ENCODE results near the gene CNTNAP4. TPM values are rescaled to one million over a fixed set of nuclear protein-coding genes. Genes with fewer than 3 reads are reported as not detected.

The CNTNAP4 gene
- total RNA-seq, 1 donor from 2014 or later, result 0.10 TPM

- no peak for TF ChIP-seq CTCF (IDR thresholded peaks at IDR 0.05; ENCODE audit: unreplicated experiment)
- Mint-ChIP-seq H3K27me3 (ENCODE audit: unreplicated experiment) (peaks cover 3% of the 10 kb centered on the region), H3K27ac (ENCODE audit: unreplicated experiment) (no peak overlapping the region), H3K4me3 (ENCODE audit: unreplicated experiment) (no peak overlapping the region), H3K4me1 (ENCODE audit: unreplicated experiment) (no peaks in the 10 kb centered on the region), H3K36me3 (ENCODE audit: low read depth, unreplicated experiment) (peaks cover 3% of the 10 kb centered on the region), H3K9me3 (ENCODE audit: unreplicated experiment) (peaks cover 21% of the 10 kb centered on the region)
- no peak for DNase-seq (ENCODE audit: low spot score)
These were observed 294.6 kb downstream of the CNTNAP4 start for GRCh38 chr16:76571755-76572154.

GRCh38 chr16:76573281-76573680, 296.1 kb downstream of the CNTNAP4 start:
- TF ChIP-seq CTCF (IDR thresholded peaks at IDR 0.05; ENCODE audit: unreplicated experiment), result no peak
- Mint-ChIP-seq H3K4me3 (ENCODE audit: unreplicated experiment) (no peak overlapping the region), H3K36me3 (ENCODE audit: low read depth, unreplicated experiment) (peaks cover 3% of the 10 kb centered on the region), H3K4me1 (ENCODE audit: unreplicated experiment) (no peaks in the 10 kb centered on the region), H3K27ac (ENCODE audit: unreplicated experiment) (no peak overlapping the region), H3K9me3 (ENCODE audit: unreplicated experiment) (peaks cover 12% of the 10 kb centered on the region), H3K27me3 (ENCODE audit: unreplicated experiment) (peaks cover 3% of the 10 kb centered on the region)
- DNase-seq (ENCODE audit: low spot score), result no peak

- H3K27me3 Mint-ChIP-seq (ENCODE audit: unreplicated experiment), result peaks cover 3% of the 10 kb centered on the region
- peaks cover 12% of the 10 kb centered on the region for H3K9me3 Mint-ChIP-seq (ENCODE audit: unreplicated experiment)
- peaks cover 3% of the 10 kb centered on the region for H3K36me3 Mint-ChIP-seq (ENCODE audit: low read depth, unreplicated experiment)
- H3K4me1 Mint-ChIP-seq (ENCODE audit: unreplicated experiment), result no peaks in the 10 kb centered on the region
- no peak for TF ChIP-seq CTCF (IDR thresholded peaks at IDR 0.05; ENCODE audit: unreplicated experiment)
- DNase-seq (ENCODE audit: low spot score), result no peak
- H3K27ac Mint-ChIP-seq (ENCODE audit: unreplicated experiment), result no peak overlapping the region
- H3K4me3 Mint-ChIP-seq (ENCODE audit: unreplicated experiment), result no peak overlapping the region
These were observed 297.4 kb downstream of the CNTNAP4 start for GRCh38 chr16:76574651-76575050.

GRCh38 chr16:76576526-76576925, 299.3 kb downstream of the CNTNAP4 start:
- Mint-ChIP-seq H3K27ac (ENCODE audit: unreplicated experiment) (no peak overlapping the region), H3K9me3 (ENCODE audit: unreplicated experiment) (peaks cover 9% of the 10 kb centered on the region), H3K36me3 (ENCODE audit: low read depth, unreplicated experiment) (peaks cover 3% of the 10 kb centered on the region), H3K4me3 (ENCODE audit: unreplicated experiment) (no peak overlapping the region), H3K27me3 (ENCODE audit: unreplicated experiment) (peaks cover 4% of the 10 kb centered on the region), H3K4me1 (ENCODE audit: unreplicated experiment) (no peaks in the 10 kb centered on the region)
- no peak for TF ChIP-seq CTCF (IDR thresholded peaks at IDR 0.05; ENCODE audit: unreplicated experiment)
- no peak for DNase-seq (ENCODE audit: low spot score)

- H3K9me3 Mint-ChIP-seq (ENCODE audit: unreplicated experiment), result peaks cover 9% of the 10 kb centered on the region
- no peak overlapping the region for H3K27ac Mint-ChIP-seq (ENCODE audit: unreplicated experiment)
- H3K4me3 Mint-ChIP-seq (ENCODE audit: unreplicated experiment), result no peak overlapping the region
- no peak for DNase-seq (ENCODE audit: low spot score)
- TF ChIP-seq CTCF (IDR thresholded peaks at IDR 0.05; ENCODE audit: unreplicated experiment), result no peak
- no peaks in the 10 kb centered on the region for H3K4me1 Mint-ChIP-seq (ENCODE audit: unreplicated experiment)
- H3K27me3 Mint-ChIP-seq (ENCODE audit: unreplicated experiment), result peaks cover 2% of the 10 kb centered on the region
- H3K36me3 Mint-ChIP-seq (ENCODE audit: low read depth, unreplicated experiment), result peaks cover 5% of the 10 kb centered on the region
These were observed 299.8 kb downstream of the CNTNAP4 start for GRCh38 chr16:76577003-76577402.
